ENCODE measurements around the gene YIF1A.

GRCh38 chr11:66258473-66258893 is 30.5 kb downstream of the YIF1A start:
- TF ChIP-seq CTCF (optimal IDR thresholded peaks at IDR 0.05 in 1 of 3, IDR thresholded peaks at IDR 0.05 in 1 of 3, conservative IDR thresholded peaks at IDR 0.05 in 1 of 3; ENCODE audit: extremely low read depth in 1 of 3, insufficient read depth in 2 of 3, low read length in 3 of 3) (peak in 1 of 3 experiments; percentile 23), EZH2 (IDR thresholded peaks at IDR 0.05; ENCODE audit: low read length) (no peak)
